ENCODE data around the gene SMG9.
"Not testable (repeated sequence)": the region's sequence is repeated elsewhere in the genome, so short reads cannot be mapped to it uniquely, and the experiment has no call there.

SMG9 gene

DNA sequence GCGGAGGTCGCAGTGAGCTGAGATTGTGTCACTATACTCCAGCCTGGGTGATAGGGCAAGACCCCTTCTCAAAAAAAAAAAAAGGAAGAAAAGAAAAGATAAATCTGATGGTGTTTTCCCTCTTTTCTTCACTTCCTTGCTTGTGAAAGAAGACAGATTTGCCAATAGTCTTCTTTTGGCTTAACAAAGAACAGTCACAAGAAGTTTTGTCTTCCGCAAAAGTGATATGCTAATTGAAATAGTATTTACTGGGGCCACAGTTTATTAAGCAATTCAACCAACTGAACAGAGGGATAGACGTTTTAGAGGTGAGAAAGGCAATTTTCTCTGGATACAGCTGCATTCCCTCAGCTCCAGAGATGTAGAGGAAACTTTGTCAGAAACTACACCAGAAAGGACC lies 61.9 kb downstream of the SMG9 start:
- no peak for DNase-seq (ENCODE audit: low read depth in 2 of 2)

DNA sequence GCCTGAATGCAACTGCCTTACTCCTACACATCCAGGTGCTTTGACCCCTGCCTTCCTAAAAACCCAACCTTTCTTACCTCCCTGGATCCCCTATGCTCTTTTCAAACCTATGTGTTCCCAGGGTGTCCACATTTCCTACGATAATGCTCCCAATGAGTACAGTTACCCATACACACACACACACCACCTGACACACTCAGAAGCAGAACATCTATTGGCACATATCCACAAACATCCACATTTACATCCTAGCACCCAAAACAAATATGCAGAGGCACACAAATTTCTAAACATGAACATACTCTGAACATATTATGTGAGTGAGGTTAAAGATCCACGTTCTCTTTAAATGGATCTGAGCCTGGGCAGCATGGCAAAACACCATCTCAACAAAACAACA lies 62.4 kb downstream of the SMG9 start:
- no peak for DNase-seq (ENCODE audit: low read depth in 2 of 2)

GRCh38 chr19:43691755-43692154 lies 63.0 kb downstream of the SMG9 start:
- DNase-seq (ENCODE audit: low read depth in 2 of 2) = no peak

DNA sequence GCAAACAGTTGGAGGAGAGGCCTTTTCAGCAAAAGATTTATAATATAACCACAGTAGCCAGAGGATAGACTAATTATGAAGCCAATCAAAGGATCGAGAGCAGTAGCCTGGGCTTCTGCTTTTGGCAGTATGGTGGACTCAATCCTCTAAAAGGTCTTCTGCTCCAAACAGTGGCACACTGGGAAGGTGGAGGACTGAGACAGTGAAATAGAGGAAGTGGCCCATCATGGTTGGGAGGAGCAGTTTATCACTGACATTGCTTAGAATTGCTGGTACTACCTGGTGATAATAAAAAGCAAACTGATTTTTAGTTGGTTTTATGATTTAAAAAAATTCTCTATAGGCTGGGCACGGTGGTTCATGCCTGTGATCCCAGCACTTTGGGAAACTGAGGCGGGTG lies 63.9 kb downstream of the SMG9 start:
- no peak for DNase-seq (ENCODE audit: low read depth in 2 of 2)

DNA sequence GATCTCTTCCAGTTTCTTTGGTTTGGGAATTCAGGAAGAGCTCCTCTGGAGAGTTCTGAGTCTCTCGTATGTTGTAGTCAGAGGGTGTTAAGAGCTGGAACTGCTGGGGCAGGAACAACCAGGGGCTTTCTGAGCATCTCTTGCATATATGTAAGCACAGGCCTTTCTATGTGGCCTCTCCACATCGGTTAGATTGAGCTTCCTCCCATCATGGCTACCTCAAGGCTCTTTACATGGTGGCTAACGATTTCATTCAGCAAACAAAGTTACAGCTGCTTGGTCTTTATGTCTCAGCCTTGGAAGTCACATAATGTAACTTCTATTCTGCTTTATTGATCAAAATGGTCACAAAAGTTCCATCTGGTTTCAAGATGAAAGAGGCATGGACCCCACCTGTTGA lies 64.3 kb downstream of the SMG9 start:
- DNase-seq (ENCODE audit: low read depth in 2 of 2) = no peak

- no peak for DNase-seq (ENCODE audit: low read depth in 2 of 2)
These were observed 66.6 kb downstream of the SMG9 start for GRCh38 chr19:43688059-43688701.

DNA sequence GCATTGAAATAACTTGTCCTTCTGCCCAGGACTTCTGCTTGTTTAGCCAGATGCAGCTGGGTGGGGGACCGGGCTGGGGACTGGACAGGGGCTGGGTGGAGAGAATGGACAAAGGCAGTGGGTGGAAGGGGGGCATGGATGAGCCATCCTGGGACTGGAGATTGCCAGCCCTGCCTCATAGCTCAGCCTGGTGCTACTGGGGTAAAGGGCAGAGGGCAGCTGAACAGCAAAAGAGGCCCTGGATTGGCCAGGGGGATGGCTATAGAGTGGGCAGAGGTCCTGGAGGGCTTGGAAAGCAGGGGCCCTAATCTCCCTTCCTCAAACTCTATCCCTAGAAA lies 67.1 kb downstream of the SMG9 start:
- no peak for DNase-seq (ENCODE audit: low read depth in 2 of 2)

DNA sequence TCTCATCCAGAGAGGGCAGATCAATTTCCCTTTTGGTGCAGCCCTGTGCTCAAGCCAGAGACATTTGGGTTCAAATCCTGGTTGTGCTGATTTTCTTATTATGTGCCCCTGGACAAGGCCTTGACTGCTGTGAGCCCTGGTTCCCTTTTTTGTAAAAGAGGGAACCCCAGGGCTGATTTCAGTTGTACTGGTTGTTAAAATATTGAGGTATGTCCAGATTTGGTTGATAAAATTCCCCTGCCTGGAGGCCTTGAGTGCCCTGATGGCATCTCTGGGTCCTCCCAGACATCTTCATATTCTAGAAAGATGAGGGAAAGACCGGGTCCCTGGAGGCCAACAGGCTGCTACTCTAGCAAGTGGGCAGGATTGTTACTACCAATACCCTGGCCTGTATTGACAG lies 70.4 kb downstream of the SMG9 start:
- no peak for DNase-seq (ENCODE audit: low read depth in 2 of 2)

- no peak for DNase-seq (ENCODE audit: low read depth in 2 of 2)
These were observed 70.9 kb downstream of the SMG9 start for GRCh38 chr19:43683905-43684304.

DNA sequence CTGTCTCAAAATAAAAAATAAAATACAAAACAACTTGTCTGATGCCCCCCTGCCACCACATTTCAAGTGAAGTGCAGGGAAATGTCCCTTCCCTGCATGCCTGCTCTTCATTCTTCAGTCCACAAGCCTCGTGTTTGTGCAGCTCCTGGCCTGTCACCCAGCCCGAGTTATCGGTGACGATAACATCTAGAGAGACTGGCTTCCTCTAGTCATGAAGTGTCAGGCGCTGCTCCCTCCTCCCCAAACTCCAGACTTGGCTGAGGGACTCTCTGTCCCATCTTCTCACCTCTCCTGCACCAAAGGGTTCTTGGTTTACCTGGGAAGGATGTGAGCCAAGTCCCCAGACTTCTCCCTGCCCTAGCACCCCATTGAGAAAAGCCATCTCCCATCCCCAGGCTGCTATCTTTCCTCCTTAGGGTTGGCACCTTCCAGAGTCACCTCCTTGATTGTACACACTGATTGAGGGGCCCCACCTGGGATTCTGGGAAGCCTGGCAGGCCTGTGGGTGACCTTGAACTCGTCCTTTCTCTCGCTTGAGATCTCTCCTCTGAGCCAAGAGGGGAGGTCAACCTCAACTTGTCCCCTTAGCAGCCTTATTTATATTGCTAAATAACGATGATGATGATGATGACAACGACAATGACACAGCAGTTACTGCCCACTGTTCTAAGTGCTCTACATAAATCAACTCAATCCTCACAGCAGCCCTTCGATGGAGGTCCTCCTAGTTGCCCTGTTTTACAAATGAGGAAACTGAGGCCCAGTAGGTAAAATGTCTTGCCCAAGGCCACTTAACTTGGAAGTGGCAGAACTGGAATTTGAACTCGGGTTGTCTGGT lies 71.7 kb downstream of the SMG9 start:
- no peak for DNase-seq (ENCODE audit: low read depth in 2 of 2)

GRCh38 chr19:43682269-43682668 lies 72.5 kb downstream of the SMG9 start:
- not testable (repeated sequence) for DNase-seq (ENCODE audit: low read depth in 2 of 2)

- DNase-seq (ENCODE audit: low read depth in 2 of 2) = no peak
These were observed 72.9 kb downstream of the SMG9 start for GRCh38 chr19:43681821-43682220.

DNA sequence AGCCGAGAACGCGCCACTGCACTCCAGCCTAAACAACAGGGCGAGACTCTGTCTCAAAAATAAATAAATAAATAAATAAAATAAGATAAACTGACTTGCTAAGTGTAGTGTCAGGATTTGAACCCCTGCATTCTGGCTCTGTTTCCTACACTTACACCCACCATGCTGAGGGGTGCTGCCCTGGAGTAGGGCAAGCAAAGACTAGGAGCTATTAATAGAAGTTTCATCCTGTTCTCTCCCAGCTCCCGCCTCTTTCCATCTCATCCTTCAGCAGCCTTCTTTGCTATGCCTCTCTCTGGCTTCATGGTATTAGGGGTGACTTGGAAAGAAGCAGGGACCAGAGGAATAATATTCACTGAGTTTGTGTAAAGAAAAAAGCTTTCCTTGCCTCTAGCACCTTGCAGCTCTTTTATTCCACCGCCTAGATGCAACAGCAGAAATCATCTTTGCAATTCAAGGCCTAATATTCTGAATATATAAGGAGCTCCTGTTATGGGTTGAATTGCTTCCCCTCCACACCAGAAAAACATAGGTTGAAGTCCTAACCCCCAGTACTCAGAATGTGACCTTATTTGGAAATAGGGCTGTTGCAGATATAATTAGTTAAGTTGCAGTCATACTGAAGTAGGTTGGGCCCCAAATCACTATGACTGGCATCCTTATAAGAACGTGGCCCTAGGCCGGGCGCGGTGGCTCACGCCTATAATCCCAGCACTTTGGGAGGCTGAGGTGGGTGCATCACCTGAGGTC lies 76.1 kb downstream of the SMG9 start:
- no peak for DNase-seq (ENCODE audit: low read depth in 2 of 2)

All from fibroblast of skin of left biceps (primary cell).